DND-41 (cell line): ENCODE results near the gene PREX1.

Experiments used
- EZH2 ChIP-seq: IDR thresholded peaks from 3 replicates; pipeline ENCODE4 v1.6.1; 2012; ENCODE audit warnings: borderline replicate concordance, low read depth, mild to moderate bottlenecking, moderate library complexity, low read length, inconsistent platforms; ENCODE audit not compliant: severe bottlenecking
- TF ChIP-seq, protein P1 (sequence below): IDR thresholded peaks from 2 replicates; pipeline ENCODE4 v1.5.1; 2012; ENCODE audit warnings: borderline replicate concordance, low read length, moderate library complexity, mild to moderate bottlenecking; ENCODE audit not compliant: poor library complexity, severe bottlenecking; ENCODE audit errors: extremely low read depth

DNA sequence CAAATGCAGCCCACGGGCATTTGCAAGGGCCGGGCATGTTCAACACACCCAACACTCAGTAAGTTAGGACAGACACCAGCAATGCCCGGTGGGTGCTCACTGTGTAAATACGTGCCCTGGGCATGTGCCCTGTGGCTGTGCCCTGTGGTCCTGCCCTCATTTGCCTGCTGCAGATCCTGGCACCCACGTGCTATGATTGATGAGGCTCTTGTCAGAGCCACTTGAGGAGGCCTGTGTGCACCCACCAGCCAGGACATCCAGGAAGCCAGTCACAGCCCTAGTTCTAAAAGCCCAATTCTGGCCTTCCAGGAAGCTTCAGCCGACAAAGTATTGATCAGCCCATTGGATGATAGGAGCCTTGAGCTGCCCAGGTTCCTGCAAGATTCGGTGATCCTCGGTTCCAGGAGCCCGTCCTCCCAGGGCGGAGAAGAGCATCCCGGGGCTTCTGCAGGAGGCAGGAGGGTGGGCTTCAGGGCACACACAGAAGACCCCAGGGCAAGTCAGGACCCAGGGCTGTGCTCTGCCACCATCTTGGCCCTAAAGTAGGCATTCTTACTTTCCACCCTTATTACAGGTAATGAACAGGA is 223.9 kb downstream of the PREX1 start:
- TF ChIP-seq, protein P1, sequence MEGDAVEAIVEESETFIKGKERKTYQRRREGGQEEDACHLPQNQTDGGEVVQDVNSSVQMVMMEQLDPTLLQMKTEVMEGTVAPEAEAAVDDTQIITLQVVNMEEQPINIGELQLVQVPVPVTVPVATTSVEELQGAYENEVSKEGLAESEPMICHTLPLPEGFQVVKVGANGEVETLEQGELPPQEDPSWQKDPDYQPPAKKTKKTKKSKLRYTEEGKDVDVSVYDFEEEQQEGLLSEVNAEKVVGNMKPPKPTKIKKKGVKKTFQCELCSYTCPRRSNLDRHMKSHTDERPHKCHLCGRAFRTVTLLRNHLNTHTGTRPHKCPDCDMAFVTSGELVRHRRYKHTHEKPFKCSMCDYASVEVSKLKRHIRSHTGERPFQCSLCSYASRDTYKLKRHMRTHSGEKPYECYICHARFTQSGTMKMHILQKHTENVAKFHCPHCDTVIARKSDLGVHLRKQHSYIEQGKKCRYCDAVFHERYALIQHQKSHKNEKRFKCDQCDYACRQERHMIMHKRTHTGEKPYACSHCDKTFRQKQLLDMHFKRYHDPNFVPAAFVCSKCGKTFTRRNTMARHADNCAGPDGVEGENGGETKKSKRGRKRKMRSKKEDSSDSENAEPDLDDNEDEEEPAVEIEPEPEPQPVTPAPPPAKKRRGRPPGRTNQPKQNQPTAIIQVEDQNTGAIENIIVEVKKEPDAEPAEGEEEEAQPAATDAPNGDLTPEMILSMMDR, result no peak
- no peak for TF ChIP-seq EZH2
